GM19395 (cell line): ENCODE data around the gene DLGAP3.
"Not testable (repeated sequence)": the region's sequence is repeated elsewhere in the genome, so short reads cannot be mapped to it uniquely, and the experiment has no call there.

Source experiments
- ATAC-seq: cut with Tn5 transposase; IDR thresholded peaks from one replicate; pipeline ENCODE4 v1.9.1; 2021; ENCODE audit warnings: mild to moderate bottlenecking, moderate library complexity; ENCODE audit not compliant: unreplicated experiment

Gene DLGAP3

GRCh38 chr1:34929497-34929852 is at the start of gene DLGAP3:
Gene DLGAP3, minus strand, starts transcription at chr1:34929650. Its CDS starts 24,267 bp downstream, at chr1:34905383.
- no peak for ATAC-seq

- no peak for ATAC-seq
Measured at GRCh38 chr1:34978921-34979320, 49.5 kb upstream of the DLGAP3 start.

- ATAC-seq, result no peak
Measured at GRCh38 chr1:34977858-34978257, 48.4 kb upstream of the DLGAP3 start.

- no peak for ATAC-seq
Measured at GRCh38 chr1:34977210-34977471, 47.7 kb upstream of the DLGAP3 start.

- ATAC-seq, result no peak
Measured at GRCh38 chr1:34976384-34977209, 47.1 kb upstream of the DLGAP3 start.

- ATAC-seq, result no peak
Measured at GRCh38 chr1:34975771-34976170, 46.3 kb upstream of the DLGAP3 start.

- no peak for ATAC-seq
Measured at GRCh38 chr1:34975338-34975737, 45.9 kb upstream of the DLGAP3 start.

GRCh38 chr1:34974626-34975025 is 45.2 kb upstream of the DLGAP3 start:
- no peak for ATAC-seq

GRCh38 chr1:34973326-34973725 is 43.9 kb upstream of the DLGAP3 start:
- no peak for ATAC-seq

GRCh38 chr1:34970829-34971228 is 41.4 kb upstream of the DLGAP3 start:
- no peak for ATAC-seq

- no peak for ATAC-seq
Measured at GRCh38 chr1:34970220-34970735, 40.8 kb upstream of the DLGAP3 start.

- not testable (repeated sequence) for ATAC-seq
Measured at GRCh38 chr1:34968297-34968696, 38.8 kb upstream of the DLGAP3 start.

- not testable (repeated sequence) for ATAC-seq
Measured at GRCh38 chr1:34967672-34968071, 38.2 kb upstream of the DLGAP3 start.

GRCh38 chr1:34965597-34965996 is 36.1 kb upstream of the DLGAP3 start:
- no peak for ATAC-seq

GRCh38 chr1:34950428-34950827 is 21.0 kb upstream of the DLGAP3 start:
- ATAC-seq, result no peak

- ATAC-seq, result not testable (repeated sequence)
Measured at GRCh38 chr1:34948739-34949138, 19.3 kb upstream of the DLGAP3 start.

- ATAC-seq, result not testable (repeated sequence)
Measured at GRCh38 chr1:34947641-34948314, 18.3 kb upstream of the DLGAP3 start.

GRCh38 chr1:34946211-34946610 is 16.8 kb upstream of the DLGAP3 start:
- ATAC-seq, result no peak

- not testable (repeated sequence) for ATAC-seq
Measured at GRCh38 chr1:34941798-34942197, 12.3 kb upstream of the DLGAP3 start.

- ATAC-seq, result no peak
Measured at GRCh38 chr1:34930702-34931071, 1.2 kb upstream of the DLGAP3 start.

- ATAC-seq, result no peak
Measured at GRCh38 chr1:34929853-34930701, 627 bp upstream of the DLGAP3 start.
